KMS-11 (cell line): ENCODE measurements around the gene PRRC2C.

Experiments
- H2AFZ ChIP-seq: fragments of 200-600 bp; sonication (generic); 2 replicates; pipeline ENCODE4 v1.6.1; 2016; ENCODE audit warnings: antibody characterized with exemption, mixed run types, low read depth
- H3K27ac ChIP-seq: fragments of 200-600 bp; sonication (generic); 2 replicates; pipeline ENCODE4 v1.6.1; 2016; ENCODE audit warnings: mild to moderate bottlenecking, mixed run types
- H3K27me3 ChIP-seq: fragments of 200-600 bp; sonication (generic); 2 replicates; pipeline ENCODE4 v1.6.1; 2017; ENCODE audit warnings: mild to moderate bottlenecking, low read depth, mixed run types, moderate library complexity; ENCODE audit not compliant: insufficient read depth
- H3K36me3 ChIP-seq: fragments of 200-600 bp; sonication (generic); 2 replicates; pipeline ENCODE4 v1.6.1; 2017; ENCODE audit warnings: mild to moderate bottlenecking, mixed run types; ENCODE audit not compliant: insufficient read depth
- H3K4me1 ChIP-seq: fragments of 200-600 bp; sonication (generic); 2 replicates; pipeline ENCODE4 v1.6.1; 2016; ENCODE audit warnings: mild to moderate bottlenecking, low read depth, mixed run types; ENCODE audit not compliant: poor library complexity, severe bottlenecking
- H3K4me2 ChIP-seq: fragments of 200-600 bp; sonication (generic); 2 replicates; pipeline ENCODE4 v1.7.0; 2016; ENCODE audit warnings: mild to moderate bottlenecking, mixed run types
- H3K4me3 ChIP-seq: fragments of 200-600 bp; sonication (generic); IDR thresholded peaks from 2 replicates; pipeline ENCODE4 v1.6.1; 2017; ENCODE audit warnings: low read depth, low read length, mixed read lengths; ENCODE audit not compliant: insufficient read depth
- H3K79me2 ChIP-seq: fragments of 200-600 bp; sonication (generic); 2 replicates; pipeline ENCODE4 v1.6.1; 2016; ENCODE audit warnings: low read depth, mixed run types; ENCODE audit not compliant: insufficient read depth
- H3K9ac ChIP-seq: fragments of 200-600 bp; sonication (generic); 2 replicates; pipeline ENCODE4 v1.6.1; 2016; ENCODE audit warnings: mild to moderate bottlenecking, mixed run types
- H4K20me1 ChIP-seq: fragments of 200-600 bp; sonication (generic); 2 replicates; pipeline ENCODE4 v1.6.1; 2016; ENCODE audit warnings: mild to moderate bottlenecking, mixed run types; ENCODE audit not compliant: insufficient read depth
- TF ChIP-seq, protein P1 (sequence below): fragments of 200-600 bp; sonication (generic); conservative IDR thresholded peaks from 2 replicates; pipeline ENCODE4 v1.6.1; 2017; ENCODE audit warnings: low read depth, mild to moderate bottlenecking, antibody characterized with exemption, low read length, moderate library complexity, mixed read lengths

Gene PRRC2C

DNA sequence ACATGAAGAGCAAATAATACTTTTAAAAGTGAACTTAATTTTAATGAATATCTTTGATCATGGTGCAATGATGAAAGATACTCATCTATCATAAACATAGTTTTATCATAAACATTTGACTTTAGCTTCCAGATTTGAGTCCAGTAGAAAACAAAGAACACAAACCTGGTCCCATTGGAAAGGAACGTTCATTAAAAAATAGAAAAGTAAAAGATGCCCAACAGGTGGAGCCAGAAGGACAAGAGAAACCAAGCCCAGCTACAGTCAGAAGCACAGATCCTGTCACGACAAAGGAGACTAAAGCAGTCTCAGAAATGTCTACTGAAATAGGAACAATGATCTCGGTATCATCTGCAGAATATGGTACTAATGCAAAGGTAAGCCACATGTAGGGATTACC lies 81.1 kb downstream of the PRRC2C start:
- Histone ChIP-seq H3K4me3 (no peak overlapping the region), H3K4me1 (no peaks in the 10 kb centered on the region), H2AFZ (no peak overlapping the region), H3K36me3 (peaks cover 11% of the 10 kb centered on the region), H3K79me2 (no peaks in the 10 kb centered on the region), H4K20me1 (no peaks in the 10 kb centered on the region), H3K9ac (no peak overlapping the region), H3K27ac (no peak overlapping the region), H3K4me2 (no peak overlapping the region), H3K27me3 (no peaks in the 10 kb centered on the region)
- TF ChIP-seq, protein P1, sequence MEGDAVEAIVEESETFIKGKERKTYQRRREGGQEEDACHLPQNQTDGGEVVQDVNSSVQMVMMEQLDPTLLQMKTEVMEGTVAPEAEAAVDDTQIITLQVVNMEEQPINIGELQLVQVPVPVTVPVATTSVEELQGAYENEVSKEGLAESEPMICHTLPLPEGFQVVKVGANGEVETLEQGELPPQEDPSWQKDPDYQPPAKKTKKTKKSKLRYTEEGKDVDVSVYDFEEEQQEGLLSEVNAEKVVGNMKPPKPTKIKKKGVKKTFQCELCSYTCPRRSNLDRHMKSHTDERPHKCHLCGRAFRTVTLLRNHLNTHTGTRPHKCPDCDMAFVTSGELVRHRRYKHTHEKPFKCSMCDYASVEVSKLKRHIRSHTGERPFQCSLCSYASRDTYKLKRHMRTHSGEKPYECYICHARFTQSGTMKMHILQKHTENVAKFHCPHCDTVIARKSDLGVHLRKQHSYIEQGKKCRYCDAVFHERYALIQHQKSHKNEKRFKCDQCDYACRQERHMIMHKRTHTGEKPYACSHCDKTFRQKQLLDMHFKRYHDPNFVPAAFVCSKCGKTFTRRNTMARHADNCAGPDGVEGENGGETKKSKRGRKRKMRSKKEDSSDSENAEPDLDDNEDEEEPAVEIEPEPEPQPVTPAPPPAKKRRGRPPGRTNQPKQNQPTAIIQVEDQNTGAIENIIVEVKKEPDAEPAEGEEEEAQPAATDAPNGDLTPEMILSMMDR = no peak

DNA sequence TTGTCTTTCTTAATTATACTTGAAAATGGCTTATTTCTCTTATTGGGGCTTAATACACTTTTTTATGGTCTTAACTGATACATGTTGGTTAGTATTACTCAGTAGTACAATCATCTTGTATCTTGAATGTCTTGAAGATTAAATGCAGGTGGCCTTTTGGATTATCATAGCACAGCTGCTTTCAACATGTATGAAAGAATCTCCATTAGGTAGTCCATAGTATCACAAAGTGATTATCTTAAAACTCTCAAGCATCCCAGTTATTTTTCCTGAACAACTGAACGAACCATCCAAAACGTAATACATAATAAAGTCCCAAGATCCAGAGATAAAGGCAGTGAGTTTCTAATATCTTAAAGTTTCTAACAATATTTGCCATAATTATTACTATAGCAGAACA lies 85.0 kb downstream of the PRRC2C start:
- Histone ChIP-seq H4K20me1 (no peaks in the 10 kb centered on the region), H3K36me3 (peaks cover 12% of the 10 kb centered on the region), H3K79me2 (no peaks in the 10 kb centered on the region), H3K4me1 (no peaks in the 10 kb centered on the region), H3K27me3 (no peaks in the 10 kb centered on the region), H3K9ac (no peak overlapping the region), H3K27ac (no peak overlapping the region), H3K4me3 (no peak overlapping the region), H3K4me2 (no peak overlapping the region), H2AFZ (no peak overlapping the region)
- TF ChIP-seq, protein P1 = no peak

DNA sequence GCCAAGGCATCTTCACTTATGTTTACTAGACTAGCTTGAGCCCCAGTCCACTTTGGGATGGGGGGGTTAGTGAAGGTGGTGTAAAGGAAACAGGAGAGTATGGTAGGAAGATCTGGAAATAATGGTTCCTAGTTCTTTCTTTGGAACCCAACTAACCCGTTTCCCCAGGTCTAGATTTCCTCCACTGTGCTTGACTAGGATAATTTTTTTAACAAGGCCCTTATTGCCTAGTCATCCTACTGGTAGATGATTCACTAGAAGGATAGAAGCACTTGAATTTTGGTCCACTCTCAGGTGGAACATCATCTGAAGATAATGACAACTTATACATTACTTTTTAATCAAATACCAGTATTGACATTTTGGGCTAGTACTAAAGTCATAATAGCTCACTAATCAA lies 90.8 kb downstream of the PRRC2C start:
- Histone ChIP-seq H3K4me3 (no peak overlapping the region), H3K4me1 (no peaks in the 10 kb centered on the region), H3K36me3 (peaks cover 26% of the 10 kb centered on the region; the same call in 1 of the 2 replicates), H4K20me1 (peaks cover 2% of the 10 kb centered on the region; the same call in 1 of the 2 replicates), H3K27me3 (no peaks in the 10 kb centered on the region), H3K9ac (no peak overlapping the region), H2AFZ (no peak overlapping the region), H3K79me2 (no peaks in the 10 kb centered on the region; the same call in 1 of the 2 replicates), H3K4me2 (no peak overlapping the region), H3K27ac (no peak overlapping the region)
- TF ChIP-seq, protein P1 = no peak

DNA sequence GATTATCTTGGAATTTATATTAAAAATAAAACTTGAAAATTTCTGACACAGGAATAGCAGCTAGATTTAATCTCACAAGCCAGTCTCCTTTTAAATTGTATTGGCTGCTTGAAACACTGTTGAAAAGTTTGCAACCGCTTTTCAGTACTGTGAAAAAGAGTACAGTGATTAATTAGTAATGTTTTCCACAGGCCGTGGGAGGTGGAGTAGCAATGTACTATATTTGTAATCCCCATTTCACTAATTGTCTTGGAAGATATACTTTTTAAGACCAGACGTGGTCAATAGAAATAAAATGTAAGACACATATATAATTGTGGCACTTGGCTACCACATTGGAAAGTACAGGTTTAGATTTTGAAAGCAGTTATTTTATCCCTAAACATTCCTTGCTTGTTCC lies 95.9 kb downstream of the PRRC2C start:
- H3K27me3 ChIP-seq = no peaks in the 10 kb centered on the region
- H3K79me2 ChIP-seq = peaks cover 7% of the 10 kb centered on the region; the same call in 1 of the 2 replicates
- H3K4me2 ChIP-seq = no peak overlapping the region
- TF ChIP-seq, protein P1 = no peak
- H2AFZ ChIP-seq = no peak overlapping the region
- H3K36me3 ChIP-seq = peaks cover 41% of the 10 kb centered on the region
- no peaks in the 10 kb centered on the region for H3K4me1 ChIP-seq
- no peak overlapping the region for H3K9ac ChIP-seq
- H3K27ac ChIP-seq = no peak overlapping the region
- H4K20me1 ChIP-seq = peaks cover 8% of the 10 kb centered on the region
- no peak overlapping the region for H3K4me3 ChIP-seq
